Stimulated activated naive CD4-positive, alpha-beta T cell (primary cell): ENCODE measurements around the gene CLCNKA.
"Not testable (repeated sequence)": the region's sequence is repeated elsewhere in the genome, so short reads cannot be mapped to it uniquely, and the experiment has no call there.

Source experiments
- DNase-seq, 6 experiments: peaks; one replicate each; lab custom pipeline; 2025; lab: John Stamatoyannopoulos, UW

Gene CLCNKA

GRCh38 chr1:16042096-16042495, 20.3 kb downstream of the CLCNKA start:
- no peak for DNase-seq

- DNase-seq, result not testable (repeated sequence)
Measured at GRCh38 chr1:16042654-16043053, 20.8 kb downstream of the CLCNKA start.

GRCh38 chr1:16043521-16043920, 21.7 kb downstream of the CLCNKA start, which contains the start of gene CLCNKB:
TSS of gene CLCNKB (plus strand) at chr1:16043782. CDS start at chr1:16044493, 711 bp downstream.
- no peak for DNase-seq

GRCh38 chr1:16043950-16044349, 22.1 kb downstream of the CLCNKA start:
- DNase-seq, result no peak

GRCh38 chr1:16046842-16047241, 25.0 kb downstream of the CLCNKA start:
- DNase-seq, result no peak

- no peak for DNase-seq
Measured at GRCh38 chr1:16047791-16048475, 26.1 kb downstream of the CLCNKA start.

GRCh38 chr1:16048573-16049189, 26.8 kb downstream of the CLCNKA start:
- peak in 5 of 6 experiments; percentile 18 to 62 (median 28) for DNase-seq

- DNase-seq, result no peak
Measured at GRCh38 chr1:16050328-16050727, 28.5 kb downstream of the CLCNKA start.

- DNase-seq, result no peak
Measured at GRCh38 chr1:16051039-16051438, 29.2 kb downstream of the CLCNKA start.

GRCh38 chr1:16051949-16052348, 30.1 kb downstream of the CLCNKA start:
- DNase-seq, result not testable (repeated sequence)

- DNase-seq, result no peak
Measured at GRCh38 chr1:16053781-16054502, 32.1 kb downstream of the CLCNKA start.

- DNase-seq, result no peak
Measured at GRCh38 chr1:16054598-16055540, 33.0 kb downstream of the CLCNKA start.

- DNase-seq, result peak; percentile 67 to 81 (median 74)
Measured at GRCh38 chr1:16055613-16056520, 34.0 kb downstream of the CLCNKA start.

- DNase-seq, result not testable (repeated sequence)
Measured at GRCh38 chr1:16056521-16056912, 34.7 kb downstream of the CLCNKA start.

- not testable (repeated sequence) for DNase-seq
Measured at GRCh38 chr1:16057314-16057915, 35.6 kb downstream of the CLCNKA start.

GRCh38 chr1:16058394-16059120, 36.7 kb downstream of the CLCNKA start:
- not testable (repeated sequence) for DNase-seq

GRCh38 chr1:16061266-16061665, 39.4 kb downstream of the CLCNKA start:
- DNase-seq, result no peak

GRCh38 chr1:16061989-16062686, 40.3 kb downstream of the CLCNKA start:
- not testable (repeated sequence) for DNase-seq

GRCh38 chr1:16062687-16063075, 40.8 kb downstream of the CLCNKA start:
- not testable (repeated sequence) for DNase-seq
